DND-41 (cell line): ENCODE measurements around the gene OR4N5.

ENCODE experiments used
- CTCF ChIP-seq: IDR thresholded peaks from 2 replicates; pipeline ENCODE4 v1.5.1; 2012; ENCODE audit warnings: borderline replicate concordance, low read length, moderate library complexity, mild to moderate bottlenecking; ENCODE audit not compliant: poor library complexity, severe bottlenecking; ENCODE audit errors: extremely low read depth
- EZH2 ChIP-seq: IDR thresholded peaks from 3 replicates; pipeline ENCODE4 v1.6.1; 2012; ENCODE audit warnings: borderline replicate concordance, low read depth, mild to moderate bottlenecking, moderate library complexity, low read length, inconsistent platforms; ENCODE audit not compliant: severe bottlenecking

GRCh38 chr14:20190596-20190995 is 52.0 kb downstream of the OR4N5 start, which contains the start of gene OR11G2:
- TF ChIP-seq CTCF: no peak
- no peak for TF ChIP-seq EZH2
